ENCODE data around the gene PTGER4. TPM values are rescaled to one million over a fixed set of nuclear protein-coding genes. Genes with fewer than 3 reads are reported as not detected.
A peak's percentile ranks its signal among the peaks of the same experiment; 100 is the strongest.
"Not testable (repeated sequence)": the region's sequence is repeated elsewhere in the genome, so short reads cannot be mapped to it uniquely, and the experiment has no call there.

Gene PTGER4
- total RNA-seq, 3 donors from 2014 or later: 115 to 188 (median 173) TPM

DNA sequence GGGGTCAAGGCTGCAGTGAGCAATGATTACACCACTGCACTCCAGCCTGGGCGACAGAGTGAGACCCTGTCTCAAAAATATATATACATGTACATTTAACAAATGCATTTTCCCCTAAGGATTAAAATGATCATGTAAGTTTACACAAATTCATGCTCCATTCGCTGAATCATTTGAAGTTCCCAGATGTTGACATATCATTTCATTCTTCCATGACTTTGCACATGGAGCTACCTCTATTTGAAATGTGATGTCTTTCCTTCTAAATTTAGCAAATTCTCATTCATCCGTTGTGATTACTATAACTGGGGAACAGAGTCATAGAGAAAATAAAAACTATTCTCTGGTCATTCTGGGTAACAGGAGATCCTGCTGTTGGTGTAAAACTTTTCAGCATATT lies 10.6 kb downstream of the PTGER4 start:
- Mint-ChIP-seq H3K36me3 (ENCODE audit: insufficient read depth) (peaks cover 67% of the 10 kb centered on the region), H3K9me3 (no peaks in the 10 kb centered on the region), H3K4me1 (ENCODE audit: low read depth) (peaks cover 61% of the 10 kb centered on the region), H3K4me3 (peak overlapping the region; percentile 68), H3K27me3 (ENCODE audit: low read depth) (no peaks in the 10 kb centered on the region)
- ATAC-seq: no peak
- DNase-seq: no peak

DNA sequence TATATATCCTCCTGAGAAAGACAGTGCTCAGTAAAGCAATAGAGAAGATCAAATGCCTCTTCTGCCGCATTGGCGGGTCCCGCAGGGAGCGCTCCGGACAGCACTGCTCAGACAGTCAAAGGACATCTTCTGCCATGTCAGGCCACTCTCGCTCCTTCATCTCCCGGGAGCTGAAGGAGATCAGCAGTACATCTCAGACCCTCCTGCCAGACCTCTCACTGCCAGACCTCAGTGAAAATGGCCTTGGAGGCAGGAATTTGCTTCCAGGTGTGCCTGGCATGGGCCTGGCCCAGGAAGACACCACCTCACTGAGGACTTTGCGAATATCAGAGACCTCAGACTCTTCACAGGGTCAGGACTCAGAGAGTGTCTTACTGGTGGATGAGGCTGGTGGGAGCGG lies 12.2 kb downstream of the PTGER4 start:
- Mint-ChIP-seq H3K9me3 (no peaks in the 10 kb centered on the region), H3K4me1 (ENCODE audit: low read depth) (peaks cover 53% of the 10 kb centered on the region), H3K27me3 (ENCODE audit: low read depth) (no peaks in the 10 kb centered on the region), H3K4me3 (peak overlapping the region; percentile 54), H3K36me3 (ENCODE audit: insufficient read depth) (peaks cover 65% of the 10 kb centered on the region)
- ATAC-seq: no peak
- no peak for DNase-seq

DNA sequence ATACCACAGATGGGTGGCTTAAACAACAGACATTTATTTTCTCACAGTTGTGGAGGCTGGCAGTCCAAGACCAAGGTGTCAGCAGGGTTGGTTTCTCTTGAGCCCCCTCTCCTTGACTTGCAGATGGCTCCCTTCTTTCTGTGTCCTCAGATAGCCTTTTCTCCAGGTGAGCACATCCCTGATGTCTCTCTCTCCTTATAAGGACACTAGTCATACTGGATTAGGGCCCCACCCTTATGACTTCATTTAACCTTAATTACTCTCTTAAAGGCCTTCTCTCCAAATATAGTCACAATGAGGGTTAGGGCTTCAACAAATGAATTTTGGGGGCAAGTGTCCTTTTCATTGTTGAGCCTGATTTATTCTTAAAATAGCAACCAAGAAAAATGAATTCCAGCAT lies 14.7 kb downstream of the PTGER4 start:
- H3K4me3 Mint-ChIP-seq: no peak overlapping the region
- H3K27me3 Mint-ChIP-seq (ENCODE audit: low read depth): no peaks in the 10 kb centered on the region
- H3K36me3 Mint-ChIP-seq (ENCODE audit: insufficient read depth): peaks cover 57% of the 10 kb centered on the region
- no peak for DNase-seq
- no peaks in the 10 kb centered on the region for H3K9me3 Mint-ChIP-seq
- H3K4me1 Mint-ChIP-seq (ENCODE audit: low read depth): peaks cover 29% of the 10 kb centered on the region
- ATAC-seq: no peak

DNA sequence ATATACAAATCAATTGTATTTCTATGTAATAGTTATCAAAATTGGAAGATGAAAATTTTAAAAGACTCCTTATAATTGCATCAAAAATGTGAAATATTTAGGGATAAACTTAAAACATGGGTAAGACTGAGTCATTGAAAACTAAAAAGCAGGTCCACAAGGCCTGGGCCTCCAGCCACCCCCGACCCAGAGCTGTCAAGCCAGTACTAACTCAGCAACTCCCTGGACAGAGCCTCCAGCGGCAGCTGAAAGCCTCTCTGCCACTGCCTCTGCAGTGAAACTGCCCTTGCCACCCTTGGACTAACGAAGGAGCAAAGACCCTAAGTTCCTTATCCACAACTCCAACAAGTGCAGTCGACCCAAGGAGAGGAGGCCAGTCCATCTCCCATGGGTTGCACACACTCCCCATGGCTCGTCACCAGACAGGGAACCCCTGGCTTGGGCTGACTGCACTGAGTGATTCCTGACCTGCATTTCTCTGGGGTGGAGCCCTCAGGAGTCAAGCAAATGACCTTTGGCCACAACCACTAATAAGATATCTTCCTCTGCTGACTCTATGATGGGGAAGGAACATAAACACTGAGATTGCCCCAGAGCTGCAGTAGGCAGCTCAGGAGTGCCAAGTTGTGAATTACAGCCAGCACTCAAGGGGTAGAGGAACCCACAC lies 20.5 kb downstream of the PTGER4 start:
- no peak for ATAC-seq
- Mint-ChIP-seq H3K36me3 (ENCODE audit: insufficient read depth) (peaks cover 76% of the 10 kb centered on the region), H3K4me1 (ENCODE audit: low read depth) (peaks cover 3% of the 10 kb centered on the region), H3K4me3 (no peak overlapping the region), H3K9me3 (peaks cover 44% of the 10 kb centered on the region), H3K27me3 (ENCODE audit: low read depth) (no peaks in the 10 kb centered on the region)
- no peak for DNase-seq

DNA sequence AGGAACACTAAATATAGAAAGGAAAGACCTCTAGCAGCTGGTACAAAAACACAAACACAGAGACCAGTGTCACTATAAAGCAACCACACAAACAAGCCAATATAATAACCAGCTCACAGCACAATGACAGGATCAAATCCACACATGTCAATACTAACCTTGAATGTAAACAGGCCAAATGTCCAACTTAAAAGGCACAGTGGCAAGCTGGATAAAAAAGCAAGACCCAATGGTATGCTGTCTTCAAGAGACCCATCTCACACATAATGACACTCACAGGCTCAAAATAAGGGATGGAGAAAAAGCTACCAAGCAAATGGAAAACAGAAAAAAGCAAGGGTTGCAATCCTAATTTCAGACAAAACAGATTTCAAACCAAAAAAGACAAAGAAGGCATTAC lies 22.3 kb downstream of the PTGER4 start:
- Mint-ChIP-seq H3K36me3 (ENCODE audit: insufficient read depth) (peaks cover 77% of the 10 kb centered on the region), H3K9me3 (peaks cover 55% of the 10 kb centered on the region)
- not testable (repeated sequence) for H3K4me1 Mint-ChIP-seq (ENCODE audit: low read depth); H3K27me3 Mint-ChIP-seq (ENCODE audit: low read depth); H3K4me3 Mint-ChIP-seq; ATAC-seq; DNase-seq

DNA sequence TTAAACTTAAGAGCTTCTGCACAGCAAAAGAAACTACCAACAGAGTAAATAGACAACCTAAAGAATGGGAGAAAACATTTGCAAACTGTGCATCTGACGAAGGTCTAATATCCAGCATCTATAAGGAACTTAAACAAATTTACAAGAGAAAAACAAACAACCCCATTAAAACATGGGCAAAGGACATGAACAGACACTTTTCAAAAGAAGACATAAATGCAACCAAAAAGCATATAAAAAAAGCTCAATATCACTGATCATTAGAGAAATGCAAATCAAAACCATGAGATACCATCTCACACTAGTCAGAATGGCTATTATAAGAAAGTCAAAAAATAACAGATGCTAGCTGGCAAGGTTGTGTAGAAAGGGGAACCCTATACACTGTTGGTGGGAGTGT lies 25.8 kb downstream of the PTGER4 start:
- H3K4me3 Mint-ChIP-seq; H3K4me1 Mint-ChIP-seq (ENCODE audit: low read depth); DNase-seq; H3K27me3 Mint-ChIP-seq (ENCODE audit: low read depth); ATAC-seq: not testable (repeated sequence)
- peaks cover 80% of the 10 kb centered on the region for H3K36me3 Mint-ChIP-seq (ENCODE audit: insufficient read depth)
- H3K9me3 Mint-ChIP-seq: peaks cover 62% of the 10 kb centered on the region

DNA sequence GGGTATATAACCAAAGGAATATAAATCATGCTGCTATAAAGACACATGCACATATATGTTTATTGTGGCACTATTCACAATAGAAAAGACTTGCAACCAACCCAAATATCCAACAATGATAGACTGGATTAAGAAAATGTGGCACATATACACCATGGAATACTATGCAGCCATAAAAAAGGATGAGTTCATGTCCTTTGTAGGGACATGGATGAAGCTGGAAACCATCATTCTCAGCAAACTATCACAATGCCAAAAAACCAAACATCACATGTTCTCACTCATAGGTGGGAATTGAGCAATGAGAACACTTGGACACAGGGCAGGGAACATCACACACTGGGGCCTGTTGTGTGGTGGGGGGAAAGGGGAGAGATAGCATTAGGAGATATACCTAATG lies 30.9 kb downstream of the PTGER4 start:
- H3K27me3 Mint-ChIP-seq (ENCODE audit: low read depth); DNase-seq; H3K4me3 Mint-ChIP-seq; ATAC-seq; H3K4me1 Mint-ChIP-seq (ENCODE audit: low read depth): not testable (repeated sequence)
- H3K36me3 Mint-ChIP-seq (ENCODE audit: insufficient read depth): peaks cover 42% of the 10 kb centered on the region
- peaks cover 18% of the 10 kb centered on the region for H3K9me3 Mint-ChIP-seq

DNA sequence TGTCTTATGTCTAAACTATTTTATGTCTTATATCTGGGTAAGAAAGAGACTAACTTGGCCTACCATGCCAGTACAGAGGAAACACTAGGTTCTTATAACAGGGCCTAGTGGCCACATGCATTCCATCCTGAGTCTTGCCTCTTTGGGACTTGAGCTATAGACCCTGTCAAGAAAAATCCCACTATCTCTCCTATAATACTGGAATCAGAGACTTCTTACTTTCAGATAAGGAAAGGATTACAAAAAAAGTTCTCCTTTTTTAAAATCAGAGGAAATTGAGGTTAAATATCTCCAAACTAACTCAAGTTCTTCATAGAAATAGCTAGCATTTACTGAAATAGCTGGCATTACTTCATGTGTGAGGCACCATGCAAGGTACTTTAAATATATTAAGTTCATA lies 34.3 kb downstream of the PTGER4 start:
- Mint-ChIP-seq H3K27me3 (ENCODE audit: low read depth) (no peaks in the 10 kb centered on the region), H3K36me3 (ENCODE audit: insufficient read depth) (peaks cover 34% of the 10 kb centered on the region), H3K4me3 (no peak overlapping the region), H3K9me3 (no peaks in the 10 kb centered on the region), H3K4me1 (ENCODE audit: low read depth) (peaks cover 13% of the 10 kb centered on the region)
- no peak for DNase-seq
- ATAC-seq: no peak

DNA sequence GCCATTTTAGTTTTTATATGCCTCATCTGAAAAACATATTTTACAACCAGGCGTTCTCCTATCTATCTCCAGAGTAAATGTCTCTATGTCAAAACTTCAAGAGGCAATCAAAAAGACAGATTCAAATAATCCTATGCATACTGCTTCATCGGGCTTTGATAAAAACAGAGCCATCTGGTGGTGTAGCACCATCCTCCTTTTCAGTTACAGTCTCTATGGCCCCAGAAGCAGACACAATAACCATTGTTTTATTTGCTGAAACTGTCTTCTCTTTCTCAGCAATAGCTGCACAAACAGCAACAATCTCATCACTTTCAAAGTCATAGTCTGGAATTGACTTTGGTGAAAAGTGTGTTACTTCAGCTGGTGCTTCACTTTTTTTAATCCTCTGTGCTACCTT lies 36.3 kb downstream of the PTGER4 start:
- DNase-seq: no peak
- ATAC-seq: no peak
- no peaks in the 10 kb centered on the region for H3K9me3 Mint-ChIP-seq
- H3K27me3 Mint-ChIP-seq (ENCODE audit: low read depth): no peaks in the 10 kb centered on the region
- no peak overlapping the region for H3K4me3 Mint-ChIP-seq
- H3K4me1 Mint-ChIP-seq (ENCODE audit: low read depth): peaks cover 13% of the 10 kb centered on the region
- H3K36me3 Mint-ChIP-seq (ENCODE audit: insufficient read depth): peaks cover 33% of the 10 kb centered on the region

DNA sequence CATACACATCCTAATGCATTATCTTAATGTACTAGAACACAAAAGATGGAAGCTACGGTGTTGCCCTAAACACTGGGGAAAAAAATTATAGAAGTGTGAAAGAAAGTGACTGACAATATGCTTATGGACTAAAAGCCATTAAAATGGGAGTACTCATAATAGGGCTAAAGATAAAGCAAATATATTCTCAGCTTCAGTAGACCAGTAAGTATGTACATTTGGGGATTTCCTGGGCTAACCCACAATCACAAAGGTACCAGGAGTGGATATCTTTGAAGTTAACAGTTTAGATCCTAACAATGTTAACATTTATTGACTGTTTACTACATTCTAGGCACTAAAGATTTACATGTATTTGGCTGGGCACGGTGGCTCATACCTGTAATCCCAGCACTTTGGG lies 36.9 kb downstream of the PTGER4 start:
- Mint-ChIP-seq H3K36me3 (ENCODE audit: insufficient read depth) (peaks cover 39% of the 10 kb centered on the region), H3K4me1 (ENCODE audit: low read depth) (peaks cover 13% of the 10 kb centered on the region), H3K9me3 (peaks cover 5% of the 10 kb centered on the region), H3K27me3 (ENCODE audit: low read depth) (no peaks in the 10 kb centered on the region), H3K4me3 (no peak overlapping the region)
- DNase-seq: no peak
- ATAC-seq: no peak

DNA sequence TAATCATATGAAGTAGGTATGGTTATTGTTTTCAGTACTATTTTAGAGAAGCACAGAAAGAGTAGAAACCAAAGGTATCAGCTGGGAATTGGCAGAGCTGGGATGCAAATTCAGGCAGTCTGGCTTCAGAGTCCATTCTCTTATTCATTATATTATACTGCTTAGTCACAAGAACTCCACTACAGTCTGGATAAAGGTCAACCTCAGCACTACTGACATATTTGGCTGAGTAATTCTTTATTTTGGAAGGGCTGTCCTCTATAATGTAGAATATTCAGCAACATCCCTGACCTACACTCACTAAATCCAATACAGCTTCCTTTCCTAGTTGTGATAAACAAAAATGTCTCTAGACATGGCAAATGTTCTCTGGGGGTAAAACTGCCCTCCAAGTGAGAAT lies 37.6 kb downstream of the PTGER4 start:
- Mint-ChIP-seq H3K9me3 (peaks cover 7% of the 10 kb centered on the region), H3K36me3 (ENCODE audit: insufficient read depth) (peaks cover 38% of the 10 kb centered on the region), H3K27me3 (ENCODE audit: low read depth) (no peaks in the 10 kb centered on the region), H3K4me1 (ENCODE audit: low read depth) (peaks cover 13% of the 10 kb centered on the region), H3K4me3 (no peak overlapping the region)
- ATAC-seq: no peak
- DNase-seq: no peak

DNA sequence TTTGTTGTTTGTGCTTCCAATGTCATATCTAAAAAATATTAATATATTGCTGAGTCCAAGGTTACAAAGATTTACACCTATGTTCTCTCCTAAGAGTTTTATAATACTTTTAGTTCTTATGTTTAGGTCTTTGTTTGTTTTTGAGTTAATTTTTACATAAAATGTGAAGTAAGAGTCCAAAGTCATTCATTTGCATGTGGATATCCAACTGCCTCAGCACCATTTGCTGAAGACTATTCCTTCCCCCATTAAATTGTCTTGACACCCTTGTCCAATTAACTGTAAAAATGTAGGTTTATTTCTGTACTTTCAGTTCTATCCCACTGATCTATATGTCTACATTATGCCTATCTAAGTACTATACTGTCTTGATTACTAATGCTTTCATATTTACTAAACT lies 40.4 kb downstream of the PTGER4 start:
- peaks cover 11% of the 10 kb centered on the region for H3K4me1 Mint-ChIP-seq (ENCODE audit: low read depth)
- H3K9me3 Mint-ChIP-seq: peaks cover 7% of the 10 kb centered on the region
- no peak for ATAC-seq
- H3K4me3 Mint-ChIP-seq: no peak overlapping the region
- DNase-seq: no peak
- H3K27me3 Mint-ChIP-seq (ENCODE audit: low read depth): no peaks in the 10 kb centered on the region
- peaks cover 42% of the 10 kb centered on the region for H3K36me3 Mint-ChIP-seq (ENCODE audit: insufficient read depth)

DNA sequence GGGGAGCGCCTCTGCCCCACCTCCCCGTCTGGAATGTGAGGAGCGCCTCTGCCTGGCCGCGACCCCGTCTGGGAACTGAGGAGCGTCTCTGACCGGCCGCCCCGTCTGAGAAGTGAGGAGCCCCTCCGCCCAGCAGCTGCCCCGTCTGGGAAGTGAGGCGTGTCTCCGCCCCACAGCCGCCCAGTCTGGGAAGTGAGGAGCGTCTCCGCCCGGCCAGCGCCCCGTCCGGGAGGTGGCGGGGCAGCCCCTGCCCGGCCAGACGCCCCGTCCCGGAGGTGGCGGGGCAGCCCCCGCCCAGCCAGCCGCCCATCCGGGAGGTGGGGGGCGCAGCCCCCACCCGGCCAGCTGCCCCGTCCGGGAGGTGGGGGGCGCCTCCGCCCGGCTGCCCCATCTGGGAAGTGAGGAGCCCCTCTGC lies 42.8 kb downstream of the PTGER4 start:
- H3K4me3 Mint-ChIP-seq; DNase-seq; ATAC-seq; H3K9me3 Mint-ChIP-seq; H3K27me3 Mint-ChIP-seq (ENCODE audit: low read depth); H3K4me1 Mint-ChIP-seq (ENCODE audit: low read depth): not testable (repeated sequence)
- peaks cover 39% of the 10 kb centered on the region for H3K36me3 Mint-ChIP-seq (ENCODE audit: insufficient read depth)

DNA sequence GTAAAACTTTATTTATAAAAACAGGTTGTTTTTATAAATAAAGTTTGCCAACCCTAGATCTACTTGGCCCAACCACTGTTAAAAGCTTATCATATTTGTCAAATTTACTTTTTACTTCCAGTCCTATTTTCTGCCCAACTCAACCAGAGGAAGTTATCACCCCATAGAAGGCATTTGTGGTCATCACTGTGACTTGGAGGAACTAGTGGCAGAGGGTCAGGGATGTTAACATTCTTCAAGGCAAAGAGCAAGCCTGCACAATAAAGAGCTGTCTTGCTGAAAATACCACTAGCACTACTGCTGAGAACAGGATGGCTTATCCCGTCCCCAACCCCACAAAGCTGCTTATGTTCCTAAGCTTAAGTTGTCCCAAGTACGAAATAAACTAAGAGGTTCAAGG lies 53.7 kb downstream of the PTGER4 start:
- no peaks in the 10 kb centered on the region for H3K27me3 Mint-ChIP-seq (ENCODE audit: low read depth)
- H3K36me3 Mint-ChIP-seq (ENCODE audit: insufficient read depth): peaks cover 4% of the 10 kb centered on the region
- ATAC-seq (no peak), DNase-seq (no peak)
- no peak overlapping the region for H3K4me3 Mint-ChIP-seq
- no peaks in the 10 kb centered on the region for H3K9me3 Mint-ChIP-seq
- H3K4me1 Mint-ChIP-seq (ENCODE audit: low read depth): peaks cover 26% of the 10 kb centered on the region

DNA sequence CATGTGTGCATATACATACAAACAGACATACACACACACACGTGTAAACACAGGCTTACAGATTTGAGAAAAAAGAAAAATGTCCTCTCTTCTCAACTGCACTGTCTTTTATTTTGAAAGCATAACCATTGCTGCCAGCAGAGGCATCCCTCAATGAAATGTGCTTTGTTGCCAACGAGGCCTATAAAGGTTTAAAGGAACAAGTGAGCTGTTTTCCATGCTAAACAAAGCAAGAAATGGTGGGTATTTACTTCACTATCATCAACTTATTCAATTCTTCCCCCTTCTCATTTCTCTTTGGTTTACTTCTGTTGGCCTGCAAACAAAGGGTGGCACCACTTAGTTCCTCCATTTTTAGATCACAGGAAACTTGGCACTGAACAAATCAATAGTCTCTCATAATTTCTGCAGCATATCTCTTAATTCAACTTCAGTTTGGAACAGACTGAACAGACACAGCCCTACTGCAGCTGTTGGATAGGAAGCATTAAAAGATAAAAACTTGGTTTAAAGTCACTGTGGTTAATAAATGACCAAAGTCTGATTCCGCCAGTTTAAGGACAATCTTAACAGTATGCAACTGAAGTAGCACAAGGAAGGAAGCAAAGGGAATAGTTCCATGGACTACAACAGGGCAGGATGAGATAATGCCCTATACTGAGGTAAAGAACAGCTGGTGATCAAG lies 54.3 kb downstream of the PTGER4 start:
- Mint-ChIP-seq H3K4me3 (no peak overlapping the region), H3K9me3 (no peaks in the 10 kb centered on the region), H3K36me3 (ENCODE audit: insufficient read depth) (peaks cover 7% of the 10 kb centered on the region), H3K27me3 (ENCODE audit: low read depth) (no peaks in the 10 kb centered on the region), H3K4me1 (ENCODE audit: low read depth) (peaks cover 28% of the 10 kb centered on the region)
- ATAC-seq (no peak), DNase-seq (no peak)

Data from activated T-cell treated with anti-CD3 and anti-CD28 coated beads, Interleukin-2, amount 50 U/mL, for 4 hours (primary cell).